ENCODE measurements around the gene DPM2. TPM values are rescaled to one million over a fixed set of nuclear protein-coding genes. Genes with fewer than 3 reads are reported as not detected.

DPM2 gene
- total and polyA plus RNA-seq, 4 donors = 20.5 to 51.3 (median 50.9) TPM

- Histone ChIP-seq H3K9ac (ENCODE audit: insufficient read depth in 1 of 2, low read length in 2 of 2) (peak overlapping the region in 1 of 2 donors; percentile 14), H3K36me3 (ENCODE audit: control insufficient read depth in 4 of 4, insufficient read depth in 4 of 4, low read length in 4 of 4) (no peaks in the 10 kb centered on the region), H3K27ac (ENCODE audit: low read depth in 1 of 2, low read length in 1 of 2) (peak overlapping the region; percentile 37 to 57), H3K4me3 (no peak overlapping the region), H3K9me3 (ENCODE audit: control insufficient read depth in 4 of 4, insufficient read depth in 3 of 4, low read length in 3 of 4) (no peaks in the 10 kb centered on the region), H3K4me1 (ENCODE audit: control insufficient read depth in 5 of 5, insufficient read depth in 5 of 5, low read length in 5 of 5) (peaks cover 25 to 94% (median 63%) of the 10 kb centered on the region in 5 donors), H3K27me3 (ENCODE audit: control insufficient read depth in 3 of 3, insufficient read depth in 3 of 3, low read length in 2 of 3) (no peaks in the 10 kb centered on the region)
- ATAC-seq (ENCODE audit: insufficient read depth, low FRiP score) (no peak), DNase-seq (peak; percentile 56 to 66 (median 65))
- WGBS, 2 donors = 68 to 75% methylated on average over 10 of the region's 10 CpGs
- TF ChIP-seq CTCF (IDR thresholded peaks at IDR 0.05; ENCODE audit: control extremely low read depth, extremely low read depth) = no peak
These were observed 31.2 kb upstream of the DPM2 start for GRCh38 chr9:127968700-127969383.

- no peak for TF ChIP-seq CTCF (IDR thresholded peaks at IDR 0.05; ENCODE audit: control extremely low read depth, extremely low read depth)
- no peaks in the 10 kb centered on the region for H3K36me3 ChIP-seq (ENCODE audit: control insufficient read depth in 4 of 4, insufficient read depth in 4 of 4, low read length in 4 of 4)
- H3K27me3 ChIP-seq (ENCODE audit: control insufficient read depth in 3 of 3, insufficient read depth in 3 of 3, low read length in 2 of 3) = no peaks in the 10 kb centered on the region
- WGBS, 2 donors = 65 to 67% methylated on average over 2 to 3 of the region's 3 CpGs
- no peak overlapping the region for H3K9ac ChIP-seq (ENCODE audit: insufficient read depth in 1 of 2, low read length in 2 of 2)
- DNase-seq (no peak), ATAC-seq (ENCODE audit: insufficient read depth, low FRiP score) (no peak)
- no peaks in the 10 kb centered on the region for H3K9me3 ChIP-seq (ENCODE audit: control insufficient read depth in 4 of 4, insufficient read depth in 3 of 4, low read length in 3 of 4)
- H3K4me3 ChIP-seq = no peak overlapping the region
- peak overlapping the region; percentile 37 to 55 for H3K27ac ChIP-seq (ENCODE audit: low read depth in 1 of 2, low read length in 1 of 2)
- peaks cover 25 to 94% (median 58%) of the 10 kb centered on the region in 5 donors for H3K4me1 ChIP-seq (ENCODE audit: control insufficient read depth in 5 of 5, insufficient read depth in 5 of 5, low read length in 5 of 5)
These were observed 30.4 kb upstream of the DPM2 start for GRCh38 chr9:127968042-127968441.

GRCh38 chr9:127967151-127967809, 29.6 kb upstream of the DPM2 start:
- Histone ChIP-seq H3K27me3 (ENCODE audit: control insufficient read depth in 3 of 3, insufficient read depth in 3 of 3, low read length in 2 of 3) (no peaks in the 10 kb centered on the region), H3K9me3 (ENCODE audit: control insufficient read depth in 4 of 4, insufficient read depth in 3 of 4, low read length in 3 of 4) (no peaks in the 10 kb centered on the region), H3K4me1 (ENCODE audit: control insufficient read depth in 5 of 5, insufficient read depth in 5 of 5, low read length in 5 of 5) (peaks cover 25 to 89% (median 54%) of the 10 kb centered on the region in 5 donors), H3K9ac (ENCODE audit: insufficient read depth in 1 of 2, low read length in 2 of 2) (no peak overlapping the region), H3K36me3 (ENCODE audit: control insufficient read depth in 4 of 4, insufficient read depth in 4 of 4, low read length in 4 of 4) (no peaks in the 10 kb centered on the region), H3K4me3 (no peak overlapping the region), H3K27ac (ENCODE audit: low read depth in 1 of 2, low read length in 1 of 2) (peak overlapping the region in 1 of 2 donors; percentile 91)
- ATAC-seq (ENCODE audit: insufficient read depth, low FRiP score) = no peak
- DNase-seq = peak in 1 of 3 donors; percentile 39
- TF ChIP-seq CTCF (IDR thresholded peaks at IDR 0.05; ENCODE audit: control extremely low read depth, extremely low read depth) = no peak
- WGBS, 2 donors = 61 to 63% methylated on average over 9 of the region's 9 CpGs
